Skeletal muscle cell (primary cell): ENCODE results near the gene KLK4.

Source experiments
- DNase-seq: peaks from one replicate; pipeline ENCODE4 v3.0.0-alpha.2; 2010; ENCODE audit warnings: low read depth
- H3K4me3 ChIP-seq: 2 replicates; pipeline ENCODE4 v1.5.1; 2011; ENCODE audit warnings: low read depth, mild to moderate bottlenecking, control low read depth, low read length, moderate library complexity

The KLK4 gene, protein sequence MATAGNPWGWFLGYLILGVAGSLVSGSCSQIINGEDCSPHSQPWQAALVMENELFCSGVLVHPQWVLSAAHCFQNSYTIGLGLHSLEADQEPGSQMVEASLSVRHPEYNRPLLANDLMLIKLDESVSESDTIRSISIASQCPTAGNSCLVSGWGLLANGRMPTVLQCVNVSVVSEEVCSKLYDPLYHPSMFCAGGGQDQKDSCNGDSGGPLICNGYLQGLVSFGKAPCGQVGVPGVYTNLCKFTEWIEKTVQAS

DNA sequence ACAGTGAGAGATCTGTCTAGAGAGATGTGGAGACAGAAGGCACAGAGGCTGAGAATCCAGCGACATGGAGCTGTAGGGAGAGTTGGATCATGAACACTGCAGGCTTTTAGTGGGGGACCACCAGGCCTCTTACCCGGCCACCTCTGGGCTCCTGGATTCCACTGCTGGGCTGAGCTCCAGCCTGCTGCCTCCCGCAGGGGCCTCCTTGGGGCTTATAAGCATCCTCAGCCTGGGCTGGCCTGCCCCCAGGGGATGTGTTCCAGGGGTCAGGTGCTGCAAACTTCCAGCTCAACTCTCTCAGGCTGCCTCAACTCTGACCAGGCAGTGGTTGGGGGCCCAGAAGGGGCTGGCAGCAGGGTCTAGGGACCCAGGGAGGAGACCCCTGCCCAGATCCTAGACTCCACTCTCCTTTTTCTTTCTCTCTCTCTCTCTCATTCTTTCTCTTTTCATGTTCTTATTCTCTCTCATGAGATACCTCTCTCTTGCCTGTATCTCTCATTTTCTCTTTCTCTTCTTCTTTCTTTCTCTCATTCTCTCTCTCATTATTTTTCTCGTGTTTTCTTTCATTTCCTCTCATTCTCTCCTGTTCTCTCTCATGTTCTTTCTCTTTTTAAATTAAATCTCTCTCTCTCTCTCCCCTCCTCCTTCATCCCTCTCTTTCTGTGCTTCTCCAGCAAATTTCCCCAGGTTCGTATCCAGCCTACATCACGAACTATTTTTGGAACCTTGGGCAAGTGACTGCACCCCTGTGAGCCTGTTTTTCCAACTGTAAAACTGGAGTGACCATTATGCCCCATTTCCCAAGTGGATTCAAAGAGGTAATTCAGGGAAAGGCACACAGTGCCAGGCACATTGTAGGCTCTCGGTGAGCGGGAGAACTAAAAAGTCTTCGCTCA lies at the start of gene KLK4:
Gene KLK4 (minus strand): TSS at position 190 of the 896 bp plus-strand sequence. CDS start 657 bp downstream, outside the sequence.
- H3K4me3 ChIP-seq: no peak within 1 kb of the TSS
- DNase-seq: no peak

DNA sequence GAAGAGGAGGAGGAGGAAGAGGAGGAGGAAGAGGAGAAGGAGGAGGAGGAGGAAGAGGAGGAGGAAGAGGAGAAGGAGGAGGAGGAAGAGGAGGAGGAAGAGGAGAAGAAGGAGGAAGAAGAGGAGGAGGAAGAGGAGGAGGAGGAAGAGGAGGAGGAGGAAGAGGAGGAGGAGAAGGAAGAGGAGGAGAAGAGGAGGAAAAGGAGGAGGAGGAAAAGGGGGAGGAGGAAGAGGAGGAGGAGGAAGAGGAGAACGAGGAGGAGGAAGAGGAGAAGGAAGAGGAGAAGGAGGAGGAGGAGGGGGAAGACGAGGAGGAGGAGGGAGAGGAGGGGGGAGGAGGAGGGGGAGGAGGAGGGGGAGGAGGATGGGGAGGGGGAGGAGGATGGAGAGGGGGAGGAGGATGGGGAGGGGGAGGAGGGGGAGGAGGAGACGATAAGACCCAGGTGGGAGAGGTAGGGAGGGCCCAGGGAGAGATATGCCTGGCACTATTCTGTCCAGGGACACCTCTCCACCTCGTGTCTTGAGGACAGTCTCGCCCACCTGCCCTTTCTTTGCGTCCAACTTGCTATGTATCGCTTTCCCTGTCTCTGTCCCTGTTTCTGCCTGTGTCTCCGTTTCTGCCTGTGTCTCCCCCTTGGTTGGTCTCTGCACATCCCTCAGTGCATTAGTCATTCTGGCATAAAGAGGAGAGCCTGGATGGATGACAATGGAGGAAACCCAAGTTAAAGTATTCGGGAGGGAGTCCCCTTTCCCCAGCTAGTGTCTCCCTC lies 48.7 kb upstream of the KLK4 start:
- no peak overlapping the region for H3K4me3 ChIP-seq
- DNase-seq: no peak

DNA sequence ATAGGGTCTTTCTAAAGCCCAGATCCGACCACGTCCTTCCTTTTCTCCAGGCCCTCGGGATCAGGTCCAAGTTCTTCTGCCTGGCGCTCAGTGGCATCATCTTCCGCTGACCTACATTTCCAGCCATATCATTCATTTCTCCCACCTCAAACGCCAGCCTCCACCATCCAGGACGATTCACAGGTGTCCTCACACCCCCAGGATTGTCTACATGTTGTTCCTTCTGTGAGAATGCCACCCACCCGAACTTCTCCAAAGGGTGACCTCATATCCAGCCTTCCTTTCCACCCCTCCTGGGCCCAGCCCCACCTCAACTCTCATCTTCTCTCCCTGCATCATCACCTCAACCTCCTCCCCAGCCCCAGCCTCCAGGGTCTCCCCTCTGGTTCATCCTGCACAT lies 46.4 kb upstream of the KLK4 start:
- no peak for DNase-seq
- no peak overlapping the region for H3K4me3 ChIP-seq

GRCh38 chr19:50952910-50953309 lies 41.7 kb upstream of the KLK4 start, which contains the start of gene KLK5:
Gene KLK5 (minus strand): TSS chr19:50953038. CDS start chr19:50952657, 381 bp downstream.
- no peak within 1 kb of the TSS for H3K4me3 ChIP-seq
- DNase-seq: no peak

- no peak overlapping the region for H3K4me3 ChIP-seq
- DNase-seq: no peak
Observed at GRCh38 chr19:50949861-50950260, 38.7 kb upstream of the KLK4 start.

DNA sequence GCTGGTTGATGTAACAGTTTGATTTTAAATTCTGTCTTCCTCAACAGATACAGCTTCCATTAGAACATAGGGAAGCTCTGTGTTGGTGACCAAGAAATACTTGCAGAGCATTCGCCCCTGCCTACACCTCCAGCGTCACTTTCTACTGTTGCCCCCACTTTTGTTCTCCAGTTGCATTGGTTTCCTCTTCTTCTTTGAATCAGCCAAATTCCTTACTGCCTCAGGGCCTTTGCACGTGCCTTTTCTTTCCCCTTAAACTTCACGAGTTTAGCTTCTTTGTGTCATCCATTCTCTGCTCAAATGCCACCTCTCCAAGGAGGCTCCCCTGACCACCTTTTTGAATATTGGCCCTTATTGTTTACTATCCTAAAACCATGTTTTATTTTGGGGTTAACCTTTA lies 35.9 kb upstream of the KLK4 start:
- no peak for DNase-seq

DNA sequence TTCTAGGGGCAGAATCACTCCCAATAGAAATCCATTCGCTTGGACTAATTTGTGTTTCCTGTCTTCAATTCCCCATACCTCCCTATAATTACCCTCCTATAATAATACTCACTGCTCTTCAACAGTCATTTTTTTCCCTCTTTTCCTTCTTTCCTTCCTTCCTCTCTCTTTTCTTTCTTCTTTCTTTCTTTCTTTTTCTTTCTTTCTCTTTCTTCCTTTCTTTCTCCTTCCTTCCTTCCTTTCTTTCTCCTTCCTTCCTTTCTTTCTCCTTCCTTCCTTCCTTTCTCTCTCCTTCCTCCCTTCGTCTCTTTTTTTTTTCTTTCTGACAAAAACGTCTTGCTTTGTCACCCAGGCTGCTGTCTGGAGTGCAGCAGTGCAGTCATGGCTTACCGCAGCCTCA lies 33.6 kb upstream of the KLK4 start:
- H3K4me3 ChIP-seq: no peak overlapping the region

More for the DNA sequence above, 35.9 kb upstream of the KLK4 start:
- no peak overlapping the region for H3K4me3 ChIP-seq

GRCh38 chr19:50943074-50943828 lies 32.1 kb upstream of the KLK4 start:
- no peak overlapping the region for H3K4me3 ChIP-seq
- DNase-seq: no peak

More for the DNA sequence above, 33.6 kb upstream of the KLK4 start:
- no peak for DNase-seq

- DNase-seq: no peak
- no peak overlapping the region for H3K4me3 ChIP-seq
Observed at GRCh38 chr19:50939596-50939995, 28.4 kb upstream of the KLK4 start.

GRCh38 chr19:50933640-50934039 lies 22.4 kb upstream of the KLK4 start:
- no peak overlapping the region for H3K4me3 ChIP-seq
- no peak for DNase-seq

- H3K4me3 ChIP-seq: no peak overlapping the region
- DNase-seq: no peak
Observed at GRCh38 chr19:50932690-50933083, 21.5 kb upstream of the KLK4 start.

GRCh38 chr19:50932018-50932689 lies 21.0 kb upstream of the KLK4 start:
- no peak for DNase-seq
- H3K4me3 ChIP-seq: no peak overlapping the region

GRCh38 chr19:50931023-50931422 lies 19.8 kb upstream of the KLK4 start:
- H3K4me3 ChIP-seq: no peak overlapping the region
- DNase-seq: no peak

DNA sequence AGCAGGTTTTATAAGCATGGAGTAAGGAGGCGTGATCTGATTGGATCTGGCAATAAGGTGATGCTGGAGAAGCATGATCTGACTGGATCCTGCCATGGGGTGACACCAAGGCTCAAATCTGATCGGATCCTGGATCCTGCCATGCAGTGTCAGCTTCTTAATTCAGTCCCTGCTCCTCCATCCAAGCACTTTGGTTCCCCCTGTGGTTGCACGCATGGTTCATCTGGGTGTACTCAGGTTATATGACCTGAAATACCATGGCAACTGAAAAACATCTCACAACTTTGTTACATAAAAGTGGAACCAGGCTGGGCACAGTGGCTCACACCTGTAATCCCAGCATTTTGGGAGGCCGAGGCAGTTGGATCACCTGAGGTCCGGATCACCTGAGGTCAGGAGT lies 17.6 kb upstream of the KLK4 start:
- H3K4me3 ChIP-seq: no peak overlapping the region
- no peak for DNase-seq

DNA sequence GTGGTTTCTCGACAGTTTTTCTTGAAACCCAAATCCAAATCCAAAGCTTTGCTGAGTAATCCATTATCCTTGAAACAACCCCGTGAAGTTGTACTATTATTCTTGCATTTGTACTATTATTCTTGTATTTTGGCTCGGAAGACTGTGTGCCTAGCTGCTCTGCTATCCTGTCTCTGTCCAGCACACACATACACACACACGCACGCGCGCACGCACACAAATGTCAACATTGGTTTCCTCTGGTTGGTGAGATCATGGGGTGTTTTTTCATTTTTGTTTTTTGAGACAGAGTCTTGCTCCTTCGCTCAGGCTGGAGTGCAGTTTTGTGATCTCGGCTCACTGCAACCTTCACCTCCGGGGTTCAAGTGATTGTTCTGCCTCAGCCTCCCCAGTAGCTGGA lies 14.9 kb upstream of the KLK4 start:
- H3K4me3 ChIP-seq: no peak overlapping the region
- no peak for DNase-seq

DNA sequence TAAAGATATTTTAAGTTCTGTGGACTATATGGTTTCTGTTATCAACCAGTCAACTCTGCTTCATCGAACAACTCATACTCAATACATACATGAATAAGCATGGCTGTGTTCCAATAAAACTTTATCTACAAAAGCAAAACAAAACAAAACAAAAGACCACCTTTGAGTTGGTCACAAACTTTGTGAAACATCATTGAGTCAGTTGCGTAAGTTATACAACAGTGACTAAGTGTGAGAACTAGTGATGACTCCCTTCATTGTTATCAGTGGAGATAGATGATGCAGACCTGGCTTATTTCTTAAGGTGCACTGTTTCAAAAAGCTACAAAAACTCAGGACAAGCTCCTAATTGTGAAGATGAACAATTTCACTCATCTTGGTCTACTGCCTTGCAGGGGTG lies 14.5 kb upstream of the KLK4 start:
- H3K4me3 ChIP-seq: no peak overlapping the region
- DNase-seq: no peak

DNA sequence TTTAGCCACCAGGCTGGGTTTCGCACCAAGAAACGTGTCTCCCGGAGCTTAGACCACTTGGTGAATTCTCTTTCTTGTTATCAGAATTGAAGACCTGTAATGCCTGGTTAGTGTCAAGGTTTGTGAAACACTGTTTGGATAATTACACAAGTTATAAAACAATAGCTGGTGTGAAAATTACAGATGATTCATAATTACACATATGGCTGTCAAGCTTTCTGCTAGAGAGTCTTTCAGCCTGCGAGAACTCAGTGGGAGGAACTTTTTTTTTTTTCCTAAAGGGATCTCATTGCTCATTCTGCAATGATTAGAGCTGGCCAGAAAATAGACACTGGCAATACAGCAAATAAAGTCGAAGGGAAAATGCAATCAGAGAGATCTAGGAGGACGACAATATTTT lies 13.4 kb upstream of the KLK4 start:
- DNase-seq: no peak
- no peak overlapping the region for H3K4me3 ChIP-seq

GRCh38 chr19:50922317-50922853 lies 11.2 kb upstream of the KLK4 start:
- DNase-seq: peak; percentile 17
- no peak overlapping the region for H3K4me3 ChIP-seq
